OCI-LY1 (cell line): Measurements from ENCODE around the gene PTK7.

Source experiments
- H2AFZ ChIP-seq: fragments of 200-600 bp; sonication (generic), shearing (Covaris generic); 2 replicates; pipeline ENCODE4 v1.6.0; 2014; ENCODE audit warnings: antibody characterized with exemption, mild to moderate bottlenecking, low read length
- H3F3A ChIP-seq: fragments of 200-600 bp; sonication (generic), shearing (Covaris generic); 2 replicates; pipeline ENCODE4 v1.6.0; 2014; ENCODE audit warnings: mild to moderate bottlenecking, antibody characterized with exemption, low read length, moderate library complexity; ENCODE audit not compliant: insufficient read depth
- H3K27ac ChIP-seq: fragments of 200-600 bp; sonication (generic); 2 replicates; pipeline ENCODE4 v1.5.1; 2014; ENCODE audit warnings: low read length, mixed run types, mild to moderate bottlenecking, low read depth; ENCODE audit not compliant: poor library complexity, severe bottlenecking
- H3K27me3 ChIP-seq: fragments of 200-600 bp; sonication (generic); 2 replicates; pipeline ENCODE4 v1.6.0; 2014; ENCODE audit warnings: antibody characterized with exemption, mild to moderate bottlenecking, low read length, moderate library complexity; ENCODE audit not compliant: insufficient read depth
- H3K36me3 ChIP-seq: fragments of 200-600 bp; sonication (generic); 2 replicates; pipeline ENCODE4 v1.6.1; 2014; ENCODE audit warnings: mild to moderate bottlenecking, antibody characterized with exemption, low read length, moderate library complexity, mixed read lengths; ENCODE audit not compliant: insufficient read depth
- H3K4me1 ChIP-seq: fragments of 200-600 bp; sonication (generic); 2 replicates; pipeline ENCODE4 v1.5.1; 2014; ENCODE audit warnings: mild to moderate bottlenecking, low read length, moderate library complexity; ENCODE audit not compliant: insufficient read depth, severe bottlenecking
- H3K4me2 ChIP-seq: fragments of 200-600 bp; sonication (generic), shearing (Covaris generic); 2 replicates; pipeline ENCODE4 v1.6.1; 2014; ENCODE audit warnings: low read length
- H3K4me3 ChIP-seq: fragments of 200-600 bp; sonication (generic); 2 replicates; pipeline ENCODE4 v1.5.1; 2014; ENCODE audit warnings: low read length, low read depth, mild to moderate bottlenecking, mixed read lengths; ENCODE audit not compliant: poor library complexity, severe bottlenecking
- H3K79me2 ChIP-seq: fragments of 200-600 bp; shearing (Covaris generic); 2 replicates; pipeline ENCODE4 v1.6.1; 2016; ENCODE audit warnings: mixed run types, low read length, mixed read lengths; ENCODE audit not compliant: insufficient read depth
- H3K9ac ChIP-seq: fragments of 200-600 bp; sonication (generic), shearing (Covaris generic); 2 replicates; pipeline ENCODE4 v1.6.1; 2014; ENCODE audit warnings: mild to moderate bottlenecking, low read length, mixed read lengths
- H3K9me2 ChIP-seq: fragments of 200-600 bp; sonication (generic), shearing (Covaris generic); 2 replicates; pipeline ENCODE4 v1.6.1; 2014; ENCODE audit warnings: low read depth, mild to moderate bottlenecking, low read length, mixed read lengths
- H3K9me3 ChIP-seq: fragments of 200-600 bp; shearing (Covaris generic); 2 replicates; pipeline ENCODE4 v1.6.1; 2014; ENCODE audit warnings: low read length, mixed read lengths
- H4K20me1 ChIP-seq: fragments of 200-600 bp; sonication (generic), shearing (Covaris generic); 2 replicates; pipeline ENCODE4 v1.6.0; 2016; ENCODE audit warnings: mild to moderate bottlenecking, low read length; ENCODE audit not compliant: insufficient read depth
- CTCF ChIP-seq: fragments of 200-600 bp; sonication (generic), shearing (Covaris generic); IDR thresholded peaks from 2 replicates; pipeline ENCODE4 v1.5.1; 2017; ENCODE audit warnings: mild to moderate bottlenecking, antibody characterized with exemption, low read length, moderate library complexity, mixed read lengths
- EZH2 ChIP-seq: fragments of 200-600 bp; sonication (generic), shearing (Covaris generic); IDR thresholded peaks from 2 replicates; pipeline ENCODE4 v1.8.0; 2017; ENCODE audit warnings: borderline replicate concordance, mixed run types, mild to moderate bottlenecking, antibody characterized with exemption, low read length, moderate library complexity, mixed read lengths

Gene PTK7

GRCh38 chr6:43105538-43106222, 29.6 kb downstream of the PTK7 start:
- no peaks in the 10 kb centered on the region for H4K20me1 ChIP-seq
- H3K27me3 ChIP-seq: 0 out of 2 replicates have a peak, but pooled peaks cover 4% of the 10 kb centered on the region
- no peak for TF ChIP-seq EZH2
- TF ChIP-seq CTCF: no peak
- no peak overlapping the region for H3K9ac ChIP-seq
- no peaks in the 10 kb centered on the region for H3K9me2 ChIP-seq
- no peaks in the 10 kb centered on the region for H3K36me3 ChIP-seq
- H3K79me2 ChIP-seq: no peaks in the 10 kb centered on the region
- no peak overlapping the region for H3K27ac ChIP-seq
- no peaks in the 10 kb centered on the region for H3K9me3 ChIP-seq
- no peaks in the 10 kb centered on the region; the same call in 1 of the 2 replicates for H3F3A ChIP-seq
- H3K4me2 ChIP-seq: no peak overlapping the region
- no peak overlapping the region for H3K4me3 ChIP-seq
- H3K4me1 ChIP-seq: no peaks in the 10 kb centered on the region
- H2AFZ ChIP-seq: no peak overlapping the region

- Histone ChIP-seq H3K9me2 (no peaks in the 10 kb centered on the region), H4K20me1 (no peaks in the 10 kb centered on the region), H3K27ac (no peak overlapping the region), H3K36me3 (no peaks in the 10 kb centered on the region), H3K9me3 (no peaks in the 10 kb centered on the region), H3K79me2 (no peaks in the 10 kb centered on the region), H2AFZ (no peak overlapping the region), H3K27me3 (0 out of 2 replicates have a peak, but pooled peaks cover 4% of the 10 kb centered on the region), H3K9ac (no peak overlapping the region), H3F3A (no peaks in the 10 kb centered on the region; the same call in 1 of the 2 replicates), H3K4me2 (no peak overlapping the region), H3K4me3 (no peak overlapping the region), H3K4me1 (no peaks in the 10 kb centered on the region)
- TF ChIP-seq CTCF (no peak), EZH2 (no peak)
Measured at GRCh38 chr6:43107344-43108062, 31.4 kb downstream of the PTK7 start.

GRCh38 chr6:43113431-43114260, 37.5 kb downstream of the PTK7 start:
- H3K27me3 ChIP-seq: no peaks in the 10 kb centered on the region
- H3K4me3 ChIP-seq: no peak overlapping the region
- H3K9me2 ChIP-seq: no peaks in the 10 kb centered on the region
- no peaks in the 10 kb centered on the region for H3K36me3 ChIP-seq
- no peak overlapping the region for H3K27ac ChIP-seq
- no peak overlapping the region for H3K9ac ChIP-seq
- no peaks in the 10 kb centered on the region for H3K79me2 ChIP-seq
- no peaks in the 10 kb centered on the region for H3F3A ChIP-seq
- H2AFZ ChIP-seq: no peak overlapping the region
- H3K4me2 ChIP-seq: no peak overlapping the region
- TF ChIP-seq EZH2 (no peak), CTCF (no peak)
- no peaks in the 10 kb centered on the region for H3K9me3 ChIP-seq
- H3K4me1 ChIP-seq: no peaks in the 10 kb centered on the region
- H4K20me1 ChIP-seq: no peaks in the 10 kb centered on the region
